ENCODE measurements around the gene TRIM60. TPM values are rescaled to one million over a fixed set of nuclear protein-coding genes. Genes with fewer than 3 reads are reported as not detected.

Gene TRIM60
- total RNA-seq, 4 donors from 2014 or later = not detected

GRCh38 chr4:165027762-165028402, 3.9 kb upstream of the TRIM60 start:
- Histone ChIP-seq H3K27me3 (no peaks in the 10 kb centered on the region), H3K27ac (no peak overlapping the region), H3K9me3 (no peaks in the 10 kb centered on the region), H3K4me1 (no peaks in the 10 kb centered on the region), H3K36me3 (no peaks in the 10 kb centered on the region), H3K4me3 (no peak overlapping the region)
- TF ChIP-seq POLR2A (IDR thresholded peaks at IDR 0.05) (no peak), CTCF (IDR thresholded peaks at IDR 0.05 in 4 of 5, conservative IDR thresholded peaks at IDR 0.05 in 1 of 5) (no peak)
- no peak for ATAC-seq
- no peak for DNase-seq
- in situ Hi-C loops (cut with MboI; ENCODE audit: low sequenced_read_pairs in 4 of 4) (no loop called here), intact Hi-C loops (cut with DNase I; ENCODE audit: low total_unique reads) (no loop called here)

GRCh38 chr4:165048170-165048569, 16.4 kb downstream of the TRIM60 start:
- in situ Hi-C loops (cut with MboI; ENCODE audit: low sequenced_read_pairs in 4 of 4) = no loop called here

GRCh38 chr4:165052627-165053026, 20.8 kb downstream of the TRIM60 start:
- intact Hi-C loops (cut with DNase I; ENCODE audit: low total_unique reads) (no loop called here), in situ Hi-C loops (cut with MboI; ENCODE audit: low sequenced_read_pairs in 4 of 4) (no loop called here)
- H3K9me3 ChIP-seq = no peaks in the 10 kb centered on the region
- no peaks in the 10 kb centered on the region for H3K27me3 ChIP-seq
- no peaks in the 10 kb centered on the region for H3K36me3 ChIP-seq
- no peak overlapping the region for H3K4me3 ChIP-seq
- H3K4me1 ChIP-seq = no peaks in the 10 kb centered on the region
- ATAC-seq (no peak), DNase-seq (no peak)
- H3K27ac ChIP-seq = no peak overlapping the region
- no peak for TF ChIP-seq CTCF (IDR thresholded peaks at IDR 0.05 in 4 of 5, conservative IDR thresholded peaks at IDR 0.05 in 1 of 5)
- TF ChIP-seq POLR2A (IDR thresholded peaks at IDR 0.05) = no peak

More at GRCh38 chr4:165048170-165048569, 16.4 kb downstream of the TRIM60 start:
- no peaks in the 10 kb centered on the region for H3K4me1 ChIP-seq
- no peak overlapping the region for H3K27ac ChIP-seq
- no peaks in the 10 kb centered on the region for H3K27me3 ChIP-seq
- TF ChIP-seq POLR2A (IDR thresholded peaks at IDR 0.05) = no peak
- no peak for TF ChIP-seq CTCF (IDR thresholded peaks at IDR 0.05 in 4 of 5, conservative IDR thresholded peaks at IDR 0.05 in 1 of 5)
- no peak overlapping the region for H3K4me3 ChIP-seq
- no peaks in the 10 kb centered on the region for H3K36me3 ChIP-seq
- H3K9me3 ChIP-seq = no peaks in the 10 kb centered on the region
- no peak for ATAC-seq
- intact Hi-C loops (cut with DNase I; ENCODE audit: low total_unique reads) = no loop called here
- no peak for DNase-seq

- intact Hi-C loops (cut with DNase I; ENCODE audit: low total_unique reads) (no loop called here), in situ Hi-C loops (cut with MboI; ENCODE audit: low sequenced_read_pairs in 4 of 4) (no loop called here)
Measured at GRCh38 chr4:165053645-165054044, 21.8 kb downstream of the TRIM60 start, which contains the start of gene TRIM75. Gene TRIM75, plus strand, starts transcription at chr4:165053866. Its CDS starts 5,282 bp downstream, at chr4:165059148.

More at GRCh38 chr4:165053645-165054044, 21.8 kb downstream of the TRIM60 start, which contains the start of gene TRIM75:
- H3K4me1 ChIP-seq = no peaks in the 10 kb centered on the region
- H3K27me3 ChIP-seq = no peaks in the 10 kb centered on the region
- DNase-seq (no peak), ATAC-seq (no peak)
- no peak within 1 kb of the TSS for H3K4me3 ChIP-seq
- TF ChIP-seq CTCF (IDR thresholded peaks at IDR 0.05 in 4 of 5, conservative IDR thresholded peaks at IDR 0.05 in 1 of 5) (no peak), POLR2A (IDR thresholded peaks at IDR 0.05) (no peak)
- H3K27ac ChIP-seq = no peak within 1 kb of the TSS
- H3K9me3 ChIP-seq = no peaks in the 10 kb centered on the region
- H3K36me3 ChIP-seq = no peaks in the 10 kb centered on the region
